ENCODE measurements around the gene ENOSF1.
"Not testable (repeated sequence)": the region's sequence is repeated elsewhere in the genome, so short reads cannot be mapped to it uniquely, and the experiment has no call there.

ENOSF1 gene

GRCh38 chr18:706405-706804 lies 6.0 kb downstream of the ENOSF1 start:
- no peak for DNase-seq

- DNase-seq = no peak
Observed at GRCh38 chr18:703213-703967, 9.0 kb downstream of the ENOSF1 start.

GRCh38 chr18:697800-698199 lies 14.6 kb downstream of the ENOSF1 start:
- DNase-seq = no peak

- DNase-seq = no peak
Observed at GRCh38 chr18:697012-697411, 15.4 kb downstream of the ENOSF1 start.

GRCh38 chr18:693466-694187 lies 18.8 kb downstream of the ENOSF1 start:
- DNase-seq = no peak

GRCh38 chr18:692824-693223 lies 19.6 kb downstream of the ENOSF1 start:
- DNase-seq = no peak

GRCh38 chr18:688323-688722 lies 24.1 kb downstream of the ENOSF1 start:
- DNase-seq = no peak

- DNase-seq = no peak
Observed at GRCh38 chr18:686339-687111, 25.9 kb downstream of the ENOSF1 start.

- DNase-seq = no peak
Observed at GRCh38 chr18:685438-685837, 27.0 kb downstream of the ENOSF1 start.

GRCh38 chr18:683531-683930 lies 28.9 kb downstream of the ENOSF1 start:
- no peak for DNase-seq

GRCh38 chr18:682833-683232 lies 29.6 kb downstream of the ENOSF1 start:
- DNase-seq = no peak

- not testable (repeated sequence) for DNase-seq
Observed at GRCh38 chr18:682416-682815, 30.0 kb downstream of the ENOSF1 start.

GRCh38 chr18:681985-682384 lies 30.4 kb downstream of the ENOSF1 start:
- DNase-seq = no peak

GRCh38 chr18:680392-680791 lies 32.0 kb downstream of the ENOSF1 start:
- DNase-seq = no peak

GRCh38 chr18:679516-679915 lies 32.9 kb downstream of the ENOSF1 start:
- no peak for DNase-seq

GRCh38 chr18:678482-679182 lies 33.8 kb downstream of the ENOSF1 start:
- DNase-seq = no peak

- DNase-seq = no peak
Observed at GRCh38 chr18:677951-678381, 34.5 kb downstream of the ENOSF1 start.

GRCh38 chr18:677145-677544 lies 35.3 kb downstream of the ENOSF1 start:
- no peak for DNase-seq

- DNase-seq = no peak
Observed at GRCh38 chr18:676736-677135, 35.7 kb downstream of the ENOSF1 start.

- no peak for DNase-seq
Observed at GRCh38 chr18:676069-676468, 36.4 kb downstream of the ENOSF1 start.

- no peak for DNase-seq
Observed at GRCh38 chr18:675307-675706, 37.1 kb downstream of the ENOSF1 start.

GRCh38 chr18:673769-674168 lies 38.7 kb downstream of the ENOSF1 start:
- DNase-seq = no peak

GRCh38 chr18:673317-673716 lies 39.1 kb downstream of the ENOSF1 start:
- no peak for DNase-seq
